GM21360 (cell line): ENCODE data around the gene LRRC56.
"Not testable (repeated sequence)": the region's sequence is repeated elsewhere in the genome, so short reads cannot be mapped to it uniquely, and the experiment has no call there.

Experiments
- ATAC-seq: cut with Tn5 transposase; IDR thresholded peaks from one replicate; pipeline ENCODE4 v1.9.1; 2021; ENCODE audit warnings: mild to moderate bottlenecking, moderate library complexity; ENCODE audit not compliant: unreplicated experiment

LRRC56 gene

DNA sequence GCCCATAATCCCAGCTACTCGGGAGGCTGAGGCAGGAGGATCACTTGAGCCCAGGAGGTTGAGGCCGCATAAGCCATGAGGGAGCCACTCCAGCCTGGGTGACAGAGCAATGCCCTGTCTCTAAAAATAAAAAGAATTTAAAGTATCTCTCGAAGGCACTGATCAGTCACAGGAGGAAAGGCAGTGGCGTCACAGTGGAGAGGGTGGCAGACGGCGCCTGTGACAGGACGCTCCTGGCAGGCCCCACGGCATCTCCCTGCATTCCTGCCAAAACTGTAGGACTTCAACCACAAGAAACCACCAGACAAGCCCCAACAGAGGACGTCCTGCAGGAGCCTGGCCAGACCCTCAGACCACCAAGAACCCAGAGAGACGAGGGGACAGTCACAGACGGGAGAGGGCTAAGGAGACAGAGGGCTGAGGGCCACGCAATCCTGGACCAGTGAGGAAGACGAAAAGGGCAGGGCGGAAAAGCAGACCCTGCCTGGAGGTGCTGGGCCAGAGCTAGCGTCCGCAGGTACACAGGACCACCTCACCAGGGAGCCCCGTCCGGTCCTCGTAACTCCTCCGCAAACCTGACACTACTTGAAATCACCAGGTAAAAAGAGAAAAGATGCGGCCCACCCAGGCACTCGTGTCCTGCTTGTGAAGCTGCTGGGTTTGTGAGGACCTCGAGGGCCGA is 36.2 kb upstream of the LRRC56 start:
- no peak for ATAC-seq

GRCh38 chr11:501683-502287 is 35.5 kb upstream of the LRRC56 start:
- ATAC-seq: no peak

DNA sequence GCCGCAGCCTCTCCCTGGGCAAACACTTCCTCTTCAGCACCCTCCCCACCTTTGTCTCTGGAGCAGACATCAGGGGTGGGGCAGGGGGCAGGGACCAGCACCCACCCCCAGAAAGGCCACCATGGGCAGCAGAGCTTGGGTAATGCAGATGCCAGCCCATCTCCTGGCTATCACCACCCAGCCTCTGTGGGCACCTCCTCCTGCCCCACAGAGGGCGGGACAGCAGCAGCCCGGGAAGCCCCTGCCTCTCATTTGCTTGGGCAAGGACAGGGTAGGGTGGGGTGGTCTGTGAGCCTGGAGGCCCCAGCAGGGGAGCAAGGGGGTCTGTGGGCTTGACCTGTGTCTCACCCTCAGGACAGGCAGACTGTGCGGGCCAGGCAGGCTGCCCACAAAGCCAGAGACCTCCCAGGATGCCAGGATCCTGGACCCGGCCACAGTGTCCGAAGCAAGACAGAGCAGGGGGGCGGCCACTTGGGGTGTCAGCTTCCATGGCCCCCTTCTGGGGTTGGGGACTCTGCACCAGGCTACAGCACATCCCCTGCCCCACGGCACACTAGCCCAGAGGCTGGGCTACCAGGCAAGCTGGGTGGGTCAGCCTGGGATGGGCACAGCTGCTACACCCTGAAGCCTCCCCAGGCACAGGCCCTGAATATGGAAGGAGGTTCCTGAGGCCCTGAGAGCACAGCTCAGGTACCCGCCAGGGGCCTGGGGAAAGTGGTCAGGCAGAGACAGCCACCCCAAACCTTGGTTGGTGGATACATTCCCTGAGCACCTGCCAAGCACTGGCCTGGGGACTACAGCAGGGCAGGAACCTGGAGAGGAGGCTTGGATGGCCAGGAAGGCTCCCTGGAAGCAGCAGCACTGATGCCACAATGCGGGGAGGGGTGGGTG is 34.8 kb upstream of the LRRC56 start:
- ATAC-seq: no peak

GRCh38 chr11:503179-503981 is 33.9 kb upstream of the LRRC56 start:
- no peak for ATAC-seq

DNA sequence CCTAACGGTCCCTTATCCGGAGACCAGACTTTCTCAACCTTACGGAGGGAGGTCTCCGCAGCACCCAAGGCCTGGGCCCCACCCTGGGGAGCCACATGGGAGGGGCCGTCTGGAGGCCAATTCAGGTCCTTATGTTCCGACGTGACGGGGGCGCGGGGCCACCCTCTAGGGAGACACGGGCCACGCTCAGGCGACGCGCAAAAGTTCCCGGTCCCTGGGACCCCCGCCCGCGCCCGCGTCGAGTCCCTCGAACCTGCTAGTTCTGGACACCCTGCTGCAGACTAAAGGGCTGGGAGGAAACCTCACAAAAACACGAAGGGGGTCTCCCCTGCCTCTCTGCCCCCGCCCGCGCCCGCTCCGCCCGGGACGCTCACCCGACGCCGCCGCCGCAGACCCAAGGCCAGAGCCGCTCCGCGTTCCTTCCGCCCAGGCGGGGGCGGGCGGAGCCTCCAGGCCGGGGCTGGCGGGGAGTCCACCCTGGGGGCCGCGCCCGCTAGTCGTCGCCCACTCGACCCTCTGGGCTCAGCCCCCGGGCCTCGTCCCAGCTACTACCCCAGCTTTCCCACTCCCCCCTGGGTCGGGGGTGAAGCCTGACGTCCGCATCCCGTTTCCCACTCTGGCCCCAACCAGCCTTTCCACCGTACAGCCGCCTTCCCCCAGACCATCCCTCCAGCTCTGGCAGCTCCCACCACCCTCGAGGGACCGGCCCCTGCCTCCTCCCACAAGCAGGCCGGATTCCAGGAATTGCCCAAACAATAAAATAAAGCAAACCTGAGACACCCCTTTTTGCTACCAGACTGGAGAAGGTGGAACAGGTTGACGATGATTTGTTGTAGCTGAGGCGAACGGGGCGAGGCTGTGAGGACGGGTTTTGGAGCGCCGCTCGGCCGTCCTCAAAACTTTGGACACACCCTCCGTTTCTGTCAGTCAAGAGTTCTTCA is 33.0 kb upstream of the LRRC56 start:
- no peak for ATAC-seq

- no peak for ATAC-seq
Observed at GRCh38 chr11:504994-505344, 32.4 kb upstream of the LRRC56 start.

- ATAC-seq: peak; percentile 51
Observed at GRCh38 chr11:506238-506994, 30.9 kb upstream of the LRRC56 start.

- ATAC-seq: peak; percentile 48
Observed at GRCh38 chr11:506995-507726, 30.2 kb upstream of the LRRC56 start, which contains the start of gene RNH1. RNH1 (minus strand) TSS chr11:507242; CDS start chr11:502162, 5,080 bp downstream.

GRCh38 chr11:507727-508515 is 29.4 kb upstream of the LRRC56 start:
- no peak for ATAC-seq

DNA sequence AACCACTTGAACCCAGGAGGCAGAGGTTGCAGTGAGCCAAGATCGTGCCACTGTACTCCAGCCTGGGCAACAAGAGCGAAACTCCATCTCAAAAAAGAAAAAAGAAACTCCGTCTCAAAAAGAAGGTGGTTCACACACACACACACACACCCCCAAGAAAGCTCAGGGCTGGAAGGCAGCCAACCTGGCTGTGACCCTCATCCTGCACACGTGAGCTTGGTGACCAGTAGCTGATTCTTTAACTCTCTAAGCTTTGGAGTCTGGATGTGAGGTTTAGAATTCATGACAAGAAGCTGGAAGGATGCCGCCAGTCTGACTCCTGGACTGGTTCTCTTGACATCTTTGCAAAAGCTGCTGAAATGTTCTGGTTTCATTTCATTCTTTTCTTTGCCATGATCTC is 28.4 kb upstream of the LRRC56 start:
- no peak for ATAC-seq

GRCh38 chr11:512761-513595 is 24.3 kb upstream of the LRRC56 start:
- ATAC-seq: no peak

GRCh38 chr11:514606-515005 is 22.7 kb upstream of the LRRC56 start:
- ATAC-seq: no peak

- no peak for ATAC-seq
Observed at GRCh38 chr11:515131-515530, 22.2 kb upstream of the LRRC56 start.

GRCh38 chr11:516400-516799 is 20.9 kb upstream of the LRRC56 start:
- no peak for ATAC-seq

DNA sequence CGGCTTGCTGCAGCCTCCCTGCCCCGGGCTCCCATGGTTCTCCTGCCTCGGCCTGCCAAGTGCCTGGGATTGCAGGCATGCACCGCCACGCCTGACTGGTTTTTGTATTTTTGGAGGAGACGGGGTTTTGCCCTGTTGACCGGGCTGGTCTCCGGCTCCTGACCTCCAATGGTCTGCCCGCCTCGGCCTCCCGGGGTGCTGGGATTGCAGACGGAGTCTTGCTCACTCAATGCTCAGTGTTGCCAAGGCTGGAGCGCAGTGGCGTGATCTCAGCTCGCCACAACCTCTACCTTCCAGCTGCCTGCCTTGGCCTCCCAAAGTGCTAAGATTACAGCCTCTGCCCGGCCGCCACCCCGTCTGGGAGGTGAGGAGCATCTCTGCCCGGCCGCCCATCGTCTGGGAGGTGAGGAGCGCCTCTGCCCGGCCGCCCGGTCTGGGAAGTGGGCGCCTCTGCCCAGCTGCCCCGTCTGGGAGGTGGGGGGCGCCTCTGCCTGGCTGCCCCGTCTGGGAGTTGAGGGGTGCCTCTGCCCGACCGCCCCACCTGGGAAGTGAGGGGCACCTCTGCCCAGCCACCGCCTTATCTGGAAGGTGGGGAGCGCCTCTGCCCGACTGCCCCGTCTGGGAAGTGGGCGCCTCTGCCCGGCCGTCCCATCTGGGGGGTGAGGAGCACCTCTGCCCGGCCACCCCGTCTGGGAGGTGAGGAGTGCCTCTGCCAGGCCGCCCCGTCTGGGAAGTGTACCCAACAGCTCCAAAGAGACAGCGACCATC is 20.2 kb upstream of the LRRC56 start:
- ATAC-seq: not testable (repeated sequence)
